HCT116 (cell line): ENCODE measurements around the gene ST3GAL2.

ENCODE experiments used
- EZH2 ChIP-seq: fragments of 200-600 bp; sonication (generic); IDR thresholded peaks from 2 replicates; pipeline ENCODE4 v1.6.1; 2017; ENCODE audit warnings: antibody characterized with exemption, mixed run types
- POLR2AphosphoS5 ChIP-seq: IDR thresholded peaks from 2 replicates; pipeline ENCODE4 v1.6.1; 2011; ENCODE audit warnings: mild to moderate bottlenecking, low read depth, low read length, moderate library complexity
- ZFX ChIP-seq: fragments of 450-650 bp; IDR thresholded peaks from 2 replicates; pipeline ENCODE4 v1.6.1; 2017
- TF ChIP-seq, protein P1 (sequence below), 3 experiments: fragments of 200-600 bp in 1 of 3; sonication (generic) in 1 of 3; IDR thresholded peaks in 2 of 3; conservative IDR thresholded peaks in 1 of 3; 2 replicates each; pipeline ENCODE4 v1.5.1; 2012 to 2017; ENCODE audit warnings: low read depth in 2 of 3, low read length in 2 of 3, antibody characterized with exemption in 1 of 3, borderline replicate concordance in 1 of 3, control low read depth in 1 of 3, mild to moderate bottlenecking in 1 of 3, mixed read lengths in 1 of 3, mixed run types in 1 of 3, moderate library complexity in 1 of 3; ENCODE audit not compliant: insufficient read depth in 1 of 3

GRCh38 chr16:70432356-70432722, 6.6 kb downstream of the ST3GAL2 start:
- TF ChIP-seq, protein P1, sequence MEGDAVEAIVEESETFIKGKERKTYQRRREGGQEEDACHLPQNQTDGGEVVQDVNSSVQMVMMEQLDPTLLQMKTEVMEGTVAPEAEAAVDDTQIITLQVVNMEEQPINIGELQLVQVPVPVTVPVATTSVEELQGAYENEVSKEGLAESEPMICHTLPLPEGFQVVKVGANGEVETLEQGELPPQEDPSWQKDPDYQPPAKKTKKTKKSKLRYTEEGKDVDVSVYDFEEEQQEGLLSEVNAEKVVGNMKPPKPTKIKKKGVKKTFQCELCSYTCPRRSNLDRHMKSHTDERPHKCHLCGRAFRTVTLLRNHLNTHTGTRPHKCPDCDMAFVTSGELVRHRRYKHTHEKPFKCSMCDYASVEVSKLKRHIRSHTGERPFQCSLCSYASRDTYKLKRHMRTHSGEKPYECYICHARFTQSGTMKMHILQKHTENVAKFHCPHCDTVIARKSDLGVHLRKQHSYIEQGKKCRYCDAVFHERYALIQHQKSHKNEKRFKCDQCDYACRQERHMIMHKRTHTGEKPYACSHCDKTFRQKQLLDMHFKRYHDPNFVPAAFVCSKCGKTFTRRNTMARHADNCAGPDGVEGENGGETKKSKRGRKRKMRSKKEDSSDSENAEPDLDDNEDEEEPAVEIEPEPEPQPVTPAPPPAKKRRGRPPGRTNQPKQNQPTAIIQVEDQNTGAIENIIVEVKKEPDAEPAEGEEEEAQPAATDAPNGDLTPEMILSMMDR (IDR thresholded peaks at IDR 0.05 in 2 of 3, conservative IDR thresholded peaks at IDR 0.05 in 1 of 3; ENCODE audit: borderline replicate concordance in 1 of 3, insufficient read depth in 1 of 3, low read depth in 2 of 3, low read length in 2 of 3): no peak
- TF ChIP-seq EZH2: no peak
- no peak for TF ChIP-seq POLR2AphosphoS5
- no peak for TF ChIP-seq ZFX
